B cell (primary cell): ENCODE results near the gene LRRC10. TPM values are rescaled to one million over a fixed set of nuclear protein-coding genes. Genes with fewer than 3 reads are reported as not detected.

Source experiments
- ATAC-seq: fragments of 200-7000 bp; cut with Tn5 transposase; one replicate; pipeline ENCODE4 v1.10.0; 2021; ENCODE audit warnings: low read depth, mild to moderate bottlenecking, moderate number of reproducible peaks, moderate library complexity
- CTCF ChIA-PET: fragments of 350-600 bp; sonication (Branson Sonifier 250); formaldehyde crosslinking; loops from one replicate; lab custom pipeline; 2021; ENCODE audit warnings: antibody characterized with exemption, inconsistent platforms; lab: Charles Lee
- POLR2A ChIA-PET: fragments of 350-600 bp; sonication (Branson Sonifier 250); formaldehyde crosslinking; loops from one replicate; lab custom pipeline; 2021; ENCODE audit warnings: antibody characterized with exemption; lab: Charles Lee
- DNase-seq: peaks from one replicate; pipeline ENCODE4 v3.0.0; 2013
- H2AFZ ChIP-seq: 2 replicates; pipeline ENCODE4 v1.6.1; 2012; ENCODE audit warnings: mild to moderate bottlenecking, low read depth, low read length; ENCODE audit not compliant: insufficient read depth, poor library complexity, severe bottlenecking
- H3K27ac ChIP-seq, 2 donors: 1 replicate in 1 of 2; 2 replicates in 1 of 2; pipeline ENCODE4 v1.5.1; 2012 to 2013; ENCODE audit warnings: low read length in 2 of 2, mild to moderate bottlenecking in 2 of 2, moderate library complexity in 1 of 2
- H3K27me3 ChIP-seq, 4 experiments: fragments of 200-600 bp in 1 of 4; sonication (generic) in 1 of 4; replicated peaks in 1 of 4; 1 replicate in 2 of 4; 2 replicates in 2 of 4; pipeline versions ENCODE4 v1.6.1 to v1.7.0; 2013 to 2016; ENCODE audit warnings: low read length in 3 of 4, mild to moderate bottlenecking in 2 of 4, mixed read lengths in 1 of 4, moderate library complexity in 1 of 4; ENCODE audit not compliant: insufficient read depth in 4 of 4, control insufficient read depth in 3 of 4; ENCODE audit errors: control extremely low read depth in 1 of 4
- H3K36me3 ChIP-seq, 2 experiments: replicated peaks in 1 of 2; 1 replicate in 1 of 2; 2 replicates in 1 of 2; pipeline versions ENCODE4 v1.6.1 to v1.7.1; 2013; ENCODE audit warnings: low read length in 1 of 2; ENCODE audit not compliant: insufficient read depth in 2 of 2, control insufficient read depth in 1 of 2; ENCODE audit errors: control extremely low read depth in 1 of 2, extremely low read depth in 1 of 2
- H3K4me1 ChIP-seq, 2 donors: fragments of 200-600 bp in 1 of 2; sonication (generic) in 1 of 2; 1 replicate in 1 of 2; 2 replicates in 1 of 2; pipeline versions ENCODE4 v1.5.1 to v1.6.1; 2013 to 2017; ENCODE audit warnings: low read length in 2 of 2; ENCODE audit not compliant: control insufficient read depth in 2 of 2, insufficient read depth in 2 of 2
- H3K4me2 ChIP-seq: replicated peaks from 2 replicates; pipeline ENCODE3; 2012; ENCODE audit warnings: mild to moderate bottlenecking, low read depth, low read length; ENCODE audit not compliant: poor library complexity, severe bottlenecking
- H3K4me3 ChIP-seq, 5 experiments: fragments of 200-600 bp in 1 of 5; sonication (generic) in 1 of 5; 1 replicate in 3 of 5; 2 replicates in 2 of 5; pipeline versions ENCODE4 v1.5.1 to v1.7.0; 2011 to 2016; ENCODE audit warnings: low read length in 4 of 5, mild to moderate bottlenecking in 4 of 5, low read depth in 2 of 5, control low read depth in 1 of 5, moderate library complexity in 1 of 5; ENCODE audit not compliant: insufficient read depth in 1 of 5; ENCODE audit errors: control extremely low read depth in 1 of 5, extremely low read depth in 1 of 5
- H3K79me2 ChIP-seq: fragments of 200-600 bp; sonication (generic); one replicate; pipeline ENCODE4 v1.6.0; 2016; ENCODE audit warnings: low read length; ENCODE audit not compliant: control insufficient read depth, insufficient read depth
- H3K9ac ChIP-seq: fragments of 200-600 bp; sonication (generic); 2 replicates; pipeline ENCODE4 v1.6.1; 2017; ENCODE audit warnings: mild to moderate bottlenecking, low read length, moderate library complexity
- H3K9me3 ChIP-seq, 3 donors: one replicate each; pipeline versions ENCODE4 v1.6.1 to v1.7.1; 2013; ENCODE audit warnings: low read length in 2 of 3; ENCODE audit not compliant: control insufficient read depth in 2 of 3, insufficient read depth in 1 of 3; ENCODE audit errors: control extremely low read depth in 1 of 3
- H4K20me1 ChIP-seq: 2 replicates; pipeline ENCODE4 v1.6.0; 2012; ENCODE audit warnings: mild to moderate bottlenecking, low read length; ENCODE audit not compliant: insufficient read depth, control insufficient read depth, poor library complexity, severe bottlenecking
- H3K27ac Mint-ChIP-seq: one replicate; pipeline ENCODE4 v1.8.0; 2021; ENCODE audit warnings: mixed read lengths
- H3K27me3 Mint-ChIP-seq: one replicate; pipeline ENCODE4 v1.8.0; 2021; ENCODE audit warnings: mixed read lengths
- H3K4me1 Mint-ChIP-seq: one replicate; pipeline ENCODE4 v1.8.0; 2021; ENCODE audit warnings: mixed read lengths
- H3K4me3 Mint-ChIP-seq: one replicate; pipeline ENCODE4 v1.8.0; 2021; ENCODE audit warnings: mixed read lengths
- H3K9me3 Mint-ChIP-seq: one replicate; pipeline ENCODE4 v1.8.0; 2022; ENCODE audit warnings: mixed read lengths; ENCODE audit not compliant: insufficient read depth
- CTCF ChIP-seq: fragments of 200-600 bp; IDR thresholded peaks from one replicate; pipeline ENCODE4 v1.8.0; 2022; ENCODE audit warnings: antibody characterized with exemption, mild to moderate bottlenecking
- EZH2 ChIP-seq: IDR thresholded peaks from 2 replicates; pipeline ENCODE4 v1.6.1; 2012; ENCODE audit warnings: borderline replicate concordance, low read depth, mild to moderate bottlenecking, moderate library complexity, low read length; ENCODE audit not compliant: insufficient read depth, poor library complexity, severe bottlenecking
- WGBS: methylation state at CpG from one replicate; pipeline ENCODE4 v1.1.5; 2013; ENCODE audit warnings: missing lambda C conversion rate; ENCODE audit not compliant: insufficient coverage; 5-methylcytosine and 5-hydroxymethylcytosine counted together
- intact Hi-C: fragments of 100-400 bp; cut with micrococcal nuclease; formaldehyde crosslinking; loops from one replicate; pipeline ENCODE4 v1.10.0; 2022
- polyA plus RNA-seq: library from polyadenylated mRNA; depleted of rRNA; stranded (reverse); fragments of >200 nt; gene quantifications from 2 replicates; pipeline ENCODE4 v1.2.3, GENCODE V29; 2012
- total RNA-seq, 2 donors: library from RNA; stranded (reverse); fragments of 120-200 nt in 1 of 2; gene quantifications; 1 replicate in 1 of 2; 2 replicates in 1 of 2; pipeline versions ENCODE4 v1.2.3 to v1.2.4, GENCODE V29; 2013 to 2022

Gene LRRC10
- total and polyA plus RNA-seq, 2 donors (not counting 1 experiment from before 2014, with no cell fraction given): not detected

GRCh38 chr12:69579029-69579428 lies 31.7 kb downstream of the LRRC10 start:
- POLR2A ChIA-PET: no interaction called here
- H3K4me3 ChIP-seq: no peak overlapping the region
- no peaks in the 10 kb centered on the region for H3K27me3 ChIP-seq
- Mint-ChIP-seq H3K27me3 (no peaks in the 10 kb centered on the region), H3K4me3 (no peak overlapping the region), H3K4me1 (peaks cover 2% of the 10 kb centered on the region), H3K9me3 (no peaks in the 10 kb centered on the region), H3K27ac (no peak overlapping the region)
- H3K4me1 ChIP-seq: no peaks in the 10 kb centered on the region
- DNase-seq (no peak), ATAC-seq (no peak)
- no peak overlapping the region for H3K9ac ChIP-seq
- no peak overlapping the region for H3K4me2 ChIP-seq
- H3K36me3 ChIP-seq: peaks cover 1 to 13% of the 10 kb centered on the region in 2 experiments
- no peak overlapping the region for H2AFZ ChIP-seq
- CTCF ChIA-PET: interaction anchor here (0.8 to 3.3 kb wide), 3 partner anchors 9 to 221 kb away, joined by 3 to 35 read pairs (median 5); no protein-coding TSS in a partner anchor
- no peaks in the 10 kb centered on the region for H3K9me3 ChIP-seq
- H3K27ac ChIP-seq: no peak overlapping the region
- H4K20me1 ChIP-seq: no peaks in the 10 kb centered on the region
- TF ChIP-seq EZH2: no peak
- H3K79me2 ChIP-seq: no peaks in the 10 kb centered on the region
- no CpG with 5 or more reads among the region's 4 CpGs for WGBS
- intact Hi-C loops: no loop called here

GRCh38 chr12:69578283-69578682 lies 32.4 kb downstream of the LRRC10 start:
- intact Hi-C loops: no loop called here
- Mint-ChIP-seq H3K9me3 (no peaks in the 10 kb centered on the region), H3K27me3 (no peaks in the 10 kb centered on the region), H3K27ac (no peak overlapping the region), H3K4me3 (no peak overlapping the region), H3K4me1 (peaks cover 2% of the 10 kb centered on the region)
- no peaks in the 10 kb centered on the region for H3K27me3 ChIP-seq
- H3K9me3 ChIP-seq: no peaks in the 10 kb centered on the region
- no peak overlapping the region for H2AFZ ChIP-seq
- H4K20me1 ChIP-seq: no peaks in the 10 kb centered on the region
- POLR2A ChIA-PET: no interaction called here
- no peak overlapping the region for H3K4me2 ChIP-seq
- H3K27ac ChIP-seq: no peak overlapping the region
- H3K79me2 ChIP-seq: no peaks in the 10 kb centered on the region
- no peaks in the 10 kb centered on the region for H3K4me1 ChIP-seq
- no peak overlapping the region for H3K4me3 ChIP-seq
- CTCF ChIA-PET: interaction anchor here (3.3 kb wide), 1 partner anchor 8 kb away, joined by 35 read pairs; no protein-coding TSS in a partner anchor
- no peak for TF ChIP-seq CTCF
- no peak for TF ChIP-seq EZH2
- H3K36me3 ChIP-seq: peaks cover 1 to 19% of the 10 kb centered on the region in 2 experiments
- DNase-seq: no peak
- no CpG with 5 or more reads among the region's 2 CpGs for WGBS
- no peak overlapping the region for H3K9ac ChIP-seq
- ATAC-seq: no peak
